Suppressor macrophage treated with lipopolysaccharide for 1 hour (primary cell): ENCODE data around the gene SLBP.

ENCODE experiments used
- DNase-seq, 3 donors: peaks; one replicate each; pipeline ENCODE4 v3.0.0-alpha.2; 2020 to 2022

SLBP gene

GRCh38 chr4:1726146-1726934 lies 14.2 kb upstream of the SLBP start:
- DNase-seq: peak; percentile 92 to 94 (median 94)

- DNase-seq: no peak
Measured at GRCh38 chr4:1725521-1725920, 13.4 kb upstream of the SLBP start.

GRCh38 chr4:1723131-1723801 lies 11.1 kb upstream of the SLBP start:
- DNase-seq: peak; percentile 55 to 81 (median 74)

- peak; percentile 44 to 73 (median 68) for DNase-seq
Measured at GRCh38 chr4:1722551-1723118, 10.5 kb upstream of the SLBP start.

GRCh38 chr4:1721666-1722550 lies 9.8 kb upstream of the SLBP start:
- DNase-seq: peak in 2 of 3 donors; percentile 55 to 63

GRCh38 chr4:1721003-1721665 lies 9.0 kb upstream of the SLBP start, which contains the start of the genes TACC3 and TMEM129:
Gene TACC3, plus strand, starts transcription at chr4:1721521. Its CDS starts 1,901 bp downstream, at chr4:1723422.
Gene TMEM129, minus strand, starts transcription at chr4:1721323. Its CDS starts 486 bp downstream, at chr4:1720837.
- peak; percentile 92 to 98 (median 96) for DNase-seq

- DNase-seq: peak; percentile 44 to 69 (median 49)
Measured at GRCh38 chr4:1720163-1720983, 8.3 kb upstream of the SLBP start.

GRCh38 chr4:1718095-1718850 lies 6.2 kb upstream of the SLBP start:
- no peak for DNase-seq

GRCh38 chr4:1717129-1718094 lies 5.3 kb upstream of the SLBP start:
- no peak for DNase-seq

- no peak for DNase-seq
Measured at GRCh38 chr4:1716065-1716945, 4.2 kb upstream of the SLBP start.

GRCh38 chr4:1715002-1715758 lies 3.1 kb upstream of the SLBP start:
- DNase-seq: peak; percentile 30 to 50 (median 48)

- peak in 2 of 3 donors; percentile 15 to 40 for DNase-seq
Measured at GRCh38 chr4:1714303-1715001, 2.3 kb upstream of the SLBP start.

GRCh38 chr4:1713003-1713851 lies 1.1 kb upstream of the SLBP start:
- no peak for DNase-seq

GRCh38 chr4:1711571-1712215 lies 426 bp downstream of the SLBP start:
- DNase-seq: peak; percentile 58 to 76 (median 63)

GRCh38 chr4:1711055-1711570 lies 1.0 kb downstream of the SLBP start:
- DNase-seq: no peak
